Colon (tissue), 2 donors: ENCODE data around the gene PCDHGB7.
"Not testable (repeated sequence)": the region's sequence is repeated elsewhere in the genome, so short reads cannot be mapped to it uniquely, and the experiment has no call there.

Experiments used
- FAIRE-seq: peaks from 2 replicates; lab custom pipeline; 2012; peaks lifted over from hg19 to GRCh38; lab: Jason Lieb, UNC
- donor health status: control.
- donor health status: control.

The PCDHGB7 gene

GRCh38 chr5:141417494-141418172 lies at the start of gene PCDHGB7:
PCDHGB7 (plus strand) TSS chr5:141417677; CDS start chr5:141417860, 183 bp downstream.
- not testable (repeated sequence) for FAIRE-seq

DNA sequence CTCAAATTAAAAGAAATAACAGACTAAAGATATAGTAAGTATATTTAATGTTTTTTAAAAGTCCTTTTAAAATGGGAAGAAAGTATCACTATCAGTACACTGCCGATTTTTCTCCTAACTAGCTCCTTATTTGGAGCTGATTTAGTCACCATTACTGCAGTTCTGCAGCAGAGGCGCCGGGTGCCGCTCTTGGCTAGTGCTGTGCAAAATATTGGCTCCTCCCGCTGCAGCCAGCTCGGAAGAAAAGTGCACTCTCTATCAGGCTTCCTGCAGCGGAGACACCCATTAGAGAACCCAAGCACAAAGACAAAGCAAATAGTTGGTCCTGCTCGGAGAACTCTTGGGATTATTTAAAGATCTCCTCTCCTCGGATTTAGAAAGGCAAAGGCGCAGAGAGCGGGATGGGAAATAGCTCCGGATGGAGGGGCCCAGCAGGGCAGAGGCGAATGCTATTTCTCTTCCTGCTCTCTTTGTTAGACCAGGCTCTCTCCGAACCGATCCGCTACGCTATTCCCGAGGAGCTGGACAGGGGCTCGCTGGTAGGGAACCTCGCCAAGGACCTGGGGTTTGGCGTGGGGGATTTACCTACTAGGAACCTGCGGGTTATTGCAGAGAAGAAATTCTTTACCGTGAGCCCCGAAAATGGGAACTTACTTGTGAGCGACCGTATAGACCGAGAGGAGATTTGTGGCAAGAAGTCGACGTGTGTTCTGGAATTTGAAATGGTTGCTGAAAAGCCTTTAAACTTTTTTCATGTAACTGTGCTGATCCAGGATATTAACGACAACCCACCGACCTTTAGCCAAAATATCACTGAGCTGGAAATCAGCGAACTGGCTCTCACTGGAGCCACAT lies 47.3 kb upstream of the PCDHGB7 start, which contains the start of gene PCDHGB3:
Gene PCDHGB3, plus strand, starts transcription at position 249 of the 855 bp plus-strand sequence. Its CDS starts 153 bp downstream, at position 402.
- no peak for FAIRE-seq

DNA sequence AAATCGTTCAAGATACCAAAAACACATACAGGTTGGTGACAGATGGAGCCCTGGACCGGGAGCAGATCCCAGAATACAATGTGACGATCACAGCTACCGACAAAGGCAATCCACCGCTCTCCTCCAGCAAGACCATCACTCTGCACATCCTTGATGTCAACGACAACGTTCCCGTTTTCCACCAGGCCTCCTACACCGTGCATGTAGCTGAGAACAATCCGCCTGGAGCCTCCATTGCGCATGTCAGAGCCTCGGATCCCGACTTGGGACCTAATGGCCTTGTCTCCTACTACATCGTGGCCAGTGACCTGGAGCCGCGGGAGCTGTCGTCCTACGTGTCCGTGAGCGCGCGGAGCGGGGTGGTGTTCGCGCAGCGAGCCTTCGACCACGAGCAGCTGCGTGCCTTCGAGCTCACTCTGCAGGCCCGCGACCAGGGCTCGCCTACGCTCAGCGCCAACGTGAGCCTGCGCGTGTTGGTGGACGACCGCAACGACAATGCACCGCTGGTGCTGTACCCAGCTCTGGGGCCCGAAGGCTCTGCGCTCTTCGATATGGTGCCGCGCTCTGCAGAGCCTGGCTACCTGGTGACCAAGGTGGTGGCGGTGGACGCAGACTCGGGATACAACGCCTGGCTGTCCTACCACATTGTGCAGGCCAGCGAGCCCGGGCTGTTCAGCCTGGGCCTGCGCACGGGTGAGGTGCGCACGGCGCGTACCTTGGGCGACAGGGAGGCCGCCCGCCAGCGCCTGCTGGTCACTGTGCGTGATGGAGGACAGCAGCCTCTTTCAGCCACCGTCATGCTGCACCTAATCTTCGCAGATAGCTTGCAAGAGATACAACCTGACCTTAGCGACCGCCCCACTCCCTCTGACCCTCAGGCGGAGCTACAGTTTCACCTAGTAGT lies 45.7 kb upstream of the PCDHGB7 start:
- FAIRE-seq, result no peak

DNA sequence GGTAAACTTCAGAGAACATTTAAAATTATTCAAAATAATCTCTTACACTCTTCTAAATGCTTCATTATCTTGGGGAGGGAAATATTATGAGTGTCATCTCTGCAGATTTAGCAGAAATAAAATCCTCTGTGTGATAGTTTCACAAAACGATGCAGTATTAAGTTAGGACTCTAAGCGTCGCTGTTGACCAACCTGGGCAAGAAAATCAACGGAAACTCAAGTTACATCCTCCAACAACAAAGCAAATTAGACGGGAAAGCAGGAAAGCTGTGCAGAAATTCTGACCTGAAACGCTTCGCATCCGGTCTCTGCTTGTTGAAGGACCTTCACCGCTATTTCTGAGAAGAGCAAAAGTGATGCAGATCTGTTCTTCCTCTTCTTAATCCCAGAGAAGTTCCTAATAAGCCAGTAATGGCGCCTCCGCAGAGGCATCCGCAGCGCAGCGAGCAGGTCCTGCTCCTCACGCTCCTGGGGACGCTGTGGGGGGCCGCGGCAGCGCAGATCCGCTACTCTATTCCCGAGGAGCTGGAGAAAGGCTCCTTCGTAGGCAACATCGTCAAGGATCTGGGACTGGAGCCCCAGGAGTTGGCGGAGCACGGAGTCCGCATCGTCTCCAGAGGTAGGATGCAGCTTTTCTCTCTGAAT lies 43.7 kb upstream of the PCDHGB7 start, which contains the start of gene PCDHGA6:
Gene PCDHGA6, plus strand, starts transcription at position 219 of the 645 bp plus-strand sequence. Its CDS starts 193 bp downstream, at position 412.
- FAIRE-seq, result no peak

DNA sequence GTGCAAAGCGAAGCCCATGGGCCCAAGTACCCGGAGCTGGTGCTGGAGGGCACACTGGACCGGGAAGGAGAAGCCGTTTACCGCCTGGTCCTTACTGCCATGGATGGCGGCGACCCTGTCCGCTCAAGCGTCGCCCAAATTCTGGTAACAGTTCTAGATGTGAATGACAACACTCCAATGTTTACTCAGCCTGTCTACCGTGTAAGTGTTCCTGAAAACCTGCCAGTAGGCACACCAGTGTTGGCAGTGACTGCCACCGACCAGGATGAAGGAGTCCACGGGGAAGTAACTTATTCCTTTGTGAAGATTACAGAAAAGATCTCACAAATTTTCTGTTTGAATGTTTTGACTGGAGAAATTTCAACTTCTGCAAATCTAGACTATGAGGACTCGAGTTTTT lies 42.9 kb upstream of the PCDHGB7 start:
- FAIRE-seq, result no peak

- not testable (repeated sequence) for FAIRE-seq
These were observed 41.9 kb upstream of the PCDHGB7 start for GRCh38 chr5:141375444-141376155.

- no peak for FAIRE-seq
These were observed 34.8 kb upstream of the PCDHGB7 start, which contains the start of gene PCDHGA7 for GRCh38 chr5:141382469-141383294. PCDHGA7 (plus strand) TSS chr5:141382742; CDS start chr5:141382900, 158 bp downstream.

DNA sequence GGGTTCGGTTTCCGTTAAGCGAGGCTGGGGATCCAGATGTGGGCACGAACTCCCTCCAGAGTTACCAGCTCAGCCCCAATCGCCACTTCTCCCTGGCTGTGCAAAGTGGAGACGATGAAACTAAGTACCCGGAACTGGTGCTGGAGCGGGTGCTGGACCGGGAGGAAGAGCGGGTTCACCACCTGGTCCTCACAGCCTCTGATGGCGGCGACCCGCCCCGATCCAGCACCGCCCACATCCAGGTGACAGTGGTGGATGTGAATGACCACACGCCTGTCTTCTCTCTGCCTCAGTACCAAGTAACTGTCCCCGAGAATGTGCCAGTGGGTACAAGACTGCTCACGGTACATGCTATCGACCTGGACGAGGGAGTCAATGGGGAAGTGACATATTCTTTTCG lies 34.1 kb upstream of the PCDHGB7 start:
- no peak for FAIRE-seq

- FAIRE-seq, result no peak
These were observed 32.8 kb upstream of the PCDHGB7 start for GRCh38 chr5:141384471-141385267.

DNA sequence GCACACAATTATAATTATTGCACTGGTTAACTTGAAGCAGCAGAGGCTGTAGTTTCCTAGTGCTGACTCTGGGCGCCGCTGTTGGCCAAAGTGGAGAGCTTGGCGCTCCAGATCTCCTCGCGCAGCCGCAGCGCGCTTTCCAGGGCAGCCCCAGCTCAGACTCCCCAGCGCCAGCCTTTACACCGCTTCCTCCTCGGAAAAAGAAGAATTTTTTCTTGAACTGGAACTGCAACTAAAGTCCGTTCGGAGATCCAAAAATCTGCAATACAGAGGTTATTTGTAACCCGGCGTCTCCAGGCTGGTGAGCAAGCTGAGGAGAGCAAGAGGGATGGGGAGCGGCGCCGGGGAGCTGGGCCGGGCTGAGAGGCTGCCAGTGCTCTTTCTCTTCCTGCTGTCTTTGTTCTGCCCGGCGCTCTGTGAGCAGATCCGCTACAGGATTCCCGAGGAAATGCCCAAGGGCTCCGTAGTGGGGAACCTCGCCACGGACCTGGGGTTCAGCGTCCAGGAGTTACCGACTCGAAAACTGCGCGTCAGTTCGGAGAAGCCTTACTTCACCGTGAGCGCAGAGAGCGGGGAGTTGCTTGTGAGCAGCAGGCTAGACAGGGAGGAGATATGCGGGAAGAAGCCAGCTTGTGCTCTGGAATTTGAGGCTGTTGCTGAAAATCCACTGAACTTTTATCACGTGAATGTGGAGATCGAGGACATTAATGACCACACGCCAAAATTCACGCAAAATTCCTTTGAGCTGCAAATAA lies 29.7 kb upstream of the PCDHGB7 start, which contains the start of gene PCDHGB4:
Gene PCDHGB4, plus strand, starts transcription at position 142 of the 755 bp plus-strand sequence. Its CDS starts 187 bp downstream, at position 329.
- FAIRE-seq, result not testable (repeated sequence)

DNA sequence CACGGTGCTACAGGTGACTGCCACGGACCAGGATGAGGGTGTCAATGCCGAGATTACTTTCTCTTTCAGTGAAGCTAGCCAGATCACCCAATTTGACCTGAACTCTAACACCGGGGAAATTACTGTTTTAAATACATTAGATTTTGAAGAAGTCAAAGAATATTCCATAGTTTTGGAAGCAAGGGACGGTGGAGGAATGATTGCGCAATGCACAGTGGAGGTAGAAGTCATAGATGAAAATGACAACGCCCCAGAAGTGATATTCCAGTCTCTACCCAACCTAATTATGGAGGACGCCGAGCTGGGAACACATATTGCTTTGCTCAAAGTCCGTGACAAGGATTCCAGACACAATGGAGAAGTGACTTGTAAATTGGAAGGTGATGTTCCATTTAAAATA lies 28.8 kb upstream of the PCDHGB7 start:
- FAIRE-seq, result no peak

GRCh38 chr5:141389153-141390042 lies 28.1 kb upstream of the PCDHGB7 start:
- FAIRE-seq, result no peak

- FAIRE-seq, result no peak
These were observed 24.9 kb upstream of the PCDHGB7 start, which contains the start of gene PCDHGA8 for GRCh38 chr5:141392429-141393198. PCDHGA8 (plus strand) TSS chr5:141392633; CDS start chr5:141392814, 181 bp downstream.

DNA sequence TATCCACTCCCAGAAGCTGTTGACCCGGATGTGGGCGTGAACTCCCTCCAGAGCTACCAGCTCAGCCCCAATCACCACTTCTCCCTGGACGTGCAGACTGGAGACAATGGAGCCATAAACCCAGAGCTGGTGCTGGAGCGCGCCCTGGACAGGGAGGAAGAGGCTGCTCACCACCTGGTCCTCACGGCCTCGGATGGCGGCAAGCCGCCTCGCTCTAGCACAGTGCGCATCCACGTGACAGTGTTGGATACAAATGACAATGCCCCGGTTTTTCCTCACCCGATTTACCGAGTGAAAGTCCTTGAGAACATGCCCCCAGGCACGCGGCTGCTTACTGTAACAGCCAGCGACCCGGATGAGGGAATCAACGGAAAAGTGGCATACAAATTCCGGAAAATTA lies 24.2 kb upstream of the PCDHGB7 start:
- FAIRE-seq, result no peak

- FAIRE-seq, result not testable (repeated sequence)
These were observed 22.9 kb upstream of the PCDHGB7 start for GRCh38 chr5:141394401-141395187.
